NAMALWA (cell line): ENCODE results near the gene PARD3B.

Source experiments
- DNase-seq: peaks from one replicate; pipeline ENCODE4 v3.0.0-alpha.2; 2015; ENCODE audit warnings: low spot score

Gene PARD3B

GRCh38 chr2:205566606-205567168 is 1021.4 kb downstream of the PARD3B start:
- no peak for DNase-seq

GRCh38 chr2:205568620-205569019 is 1023.3 kb downstream of the PARD3B start:
- DNase-seq = no peak

- no peak for DNase-seq
These were observed 1025.4 kb downstream of the PARD3B start for GRCh38 chr2:205570648-205571047.

- DNase-seq = no peak
These were observed 1026.2 kb downstream of the PARD3B start for GRCh38 chr2:205571360-205571959.

- DNase-seq = no peak
These were observed 1028.7 kb downstream of the PARD3B start for GRCh38 chr2:205574001-205574400.

- DNase-seq = no peak
These were observed 1034.1 kb downstream of the PARD3B start for GRCh38 chr2:205579335-205579734.

GRCh38 chr2:205580212-205580987 is 1035.1 kb downstream of the PARD3B start:
- no peak for DNase-seq

- DNase-seq = no peak
These were observed 1037.1 kb downstream of the PARD3B start for GRCh38 chr2:205582366-205582765.

GRCh38 chr2:205585449-205586383 is 1040.4 kb downstream of the PARD3B start:
- DNase-seq = no peak

GRCh38 chr2:205586626-205587025 is 1041.4 kb downstream of the PARD3B start:
- no peak for DNase-seq

GRCh38 chr2:205589479-205589878 is 1044.2 kb downstream of the PARD3B start:
- DNase-seq = no peak

GRCh38 chr2:205590759-205591158 is 1045.5 kb downstream of the PARD3B start:
- DNase-seq = no peak

- DNase-seq = no peak
These were observed 1048.6 kb downstream of the PARD3B start for GRCh38 chr2:205593891-205594290.

GRCh38 chr2:205596581-205596980 is 1051.3 kb downstream of the PARD3B start:
- DNase-seq = no peak

GRCh38 chr2:205605638-205606304 is 1060.5 kb downstream of the PARD3B start:
- DNase-seq = no peak

- no peak for DNase-seq
These were observed 1061.9 kb downstream of the PARD3B start for GRCh38 chr2:205607146-205607545.

- no peak for DNase-seq
These were observed 1063.8 kb downstream of the PARD3B start for GRCh38 chr2:205609113-205609512.

GRCh38 chr2:205610437-205610836 is 1065.2 kb downstream of the PARD3B start:
- DNase-seq = no peak

GRCh38 chr2:205612636-205613035 is 1067.4 kb downstream of the PARD3B start:
- DNase-seq = no peak

- DNase-seq = no peak
These were observed 1068.8 kb downstream of the PARD3B start for GRCh38 chr2:205613970-205614559.

- no peak for DNase-seq
These were observed 1069.7 kb downstream of the PARD3B start for GRCh38 chr2:205614965-205615364.
